Breast epithelium (tissue), 3 donors: ENCODE results near the gene CZIB.

Experiments used
- CTCF ChIP-seq, 3 donors: fragments of 450-650 bp; IDR thresholded peaks; one replicate each; pipeline ENCODE4 v1.5.1; 2016 to 2017; ENCODE audit warnings: antibody characterized with exemption in 3 of 3, mild to moderate bottlenecking in 3 of 3, moderate library complexity in 3 of 3
- POLR2AphosphoS5 ChIP-seq, 3 donors: sonication (generic); formaldehyde crosslinking; IDR thresholded peaks; one replicate each; pipeline ENCODE4 v1.6.1; 2017; ENCODE audit warnings: antibody characterized with exemption in 3 of 3

GRCh38 chr1:53210352-53210751 is 10.1 kb downstream of the CZIB start:
- TF ChIP-seq CTCF (IDR thresholded peaks at IDR 0.05) = no peak
- TF ChIP-seq POLR2AphosphoS5 (IDR thresholded peaks at IDR 0.05) = no peak
